ENCODE results near the gene CDC37L1.

- TF ChIP-seq, protein P1, sequence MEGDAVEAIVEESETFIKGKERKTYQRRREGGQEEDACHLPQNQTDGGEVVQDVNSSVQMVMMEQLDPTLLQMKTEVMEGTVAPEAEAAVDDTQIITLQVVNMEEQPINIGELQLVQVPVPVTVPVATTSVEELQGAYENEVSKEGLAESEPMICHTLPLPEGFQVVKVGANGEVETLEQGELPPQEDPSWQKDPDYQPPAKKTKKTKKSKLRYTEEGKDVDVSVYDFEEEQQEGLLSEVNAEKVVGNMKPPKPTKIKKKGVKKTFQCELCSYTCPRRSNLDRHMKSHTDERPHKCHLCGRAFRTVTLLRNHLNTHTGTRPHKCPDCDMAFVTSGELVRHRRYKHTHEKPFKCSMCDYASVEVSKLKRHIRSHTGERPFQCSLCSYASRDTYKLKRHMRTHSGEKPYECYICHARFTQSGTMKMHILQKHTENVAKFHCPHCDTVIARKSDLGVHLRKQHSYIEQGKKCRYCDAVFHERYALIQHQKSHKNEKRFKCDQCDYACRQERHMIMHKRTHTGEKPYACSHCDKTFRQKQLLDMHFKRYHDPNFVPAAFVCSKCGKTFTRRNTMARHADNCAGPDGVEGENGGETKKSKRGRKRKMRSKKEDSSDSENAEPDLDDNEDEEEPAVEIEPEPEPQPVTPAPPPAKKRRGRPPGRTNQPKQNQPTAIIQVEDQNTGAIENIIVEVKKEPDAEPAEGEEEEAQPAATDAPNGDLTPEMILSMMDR (conservative IDR thresholded peaks at IDR 0.05 in 1 of 2, IDR thresholded peaks at IDR 0.05 in 1 of 2; ENCODE audit: extremely low read depth in 1 of 2, insufficient read depth in 1 of 2, low read depth in 1 of 2, low read length in 2 of 2): no peak
- TF ChIP-seq EZH2 (IDR thresholded peaks at IDR 0.05; ENCODE audit: borderline replicate concordance, low read length): no peak
These were observed 13.2 kb upstream of the CDC37L1 start, which contains the start of gene SPATA6L for GRCh38 chr9:4666042-4666699.

All from mammary epithelial cell (primary cell).